DND-41 (cell line): Measurements from ENCODE around the gene FKBP14.
"Not testable (repeated sequence)": the region's sequence is repeated elsewhere in the genome, so short reads cannot be mapped to it uniquely, and the experiment has no call there.

Experiments
- ATAC-seq: fragments of 200-7000 bp; cut with Tn5 transposase; 3 replicates; pipeline ENCODE4 v1.9.1; 2021; ENCODE audit warnings: low read depth; ENCODE audit not compliant: insufficient read depth
- DNase-seq: peaks from one replicate; pipeline ENCODE4 v3.0.0-alpha.2; 2020
- H2AFZ ChIP-seq: 2 replicates; pipeline ENCODE4 v1.6.0; 2012; ENCODE audit warnings: low read depth, low read length
- H3K27ac ChIP-seq: 2 replicates; pipeline ENCODE4 v1.5.1; 2012; ENCODE audit warnings: low read length, inconsistent platforms
- H3K27me3 ChIP-seq: fragments of 200-600 bp; sonication (generic); 2 replicates; pipeline ENCODE4 v1.6.0; 2012; ENCODE audit warnings: low read length, mild to moderate bottlenecking, inconsistent platforms; ENCODE audit not compliant: insufficient read depth, poor library complexity
- H3K36me3 ChIP-seq: 2 replicates; pipeline ENCODE4 v1.5.1; 2012; ENCODE audit warnings: low read length, inconsistent platforms; ENCODE audit not compliant: insufficient read depth
- H3K4me1 ChIP-seq: 2 replicates; pipeline ENCODE4 v1.5.1; 2012; ENCODE audit warnings: mild to moderate bottlenecking, low read length; ENCODE audit not compliant: insufficient read depth
- H3K4me2 ChIP-seq: 2 replicates; pipeline ENCODE4 v1.6.0; 2012; ENCODE audit warnings: mild to moderate bottlenecking, moderate library complexity, low read length, inconsistent platforms; ENCODE audit not compliant: insufficient read depth
- H3K4me3 ChIP-seq, 2 experiments: fragments of 200-600 bp in 1 of 2; shearing (Covaris generic) in 1 of 2; 2 replicates each; pipeline ENCODE4 v1.5.1; 2012 to 2016; ENCODE audit warnings: inconsistent platforms in 2 of 2, low read length in 2 of 2, mild to moderate bottlenecking in 2 of 2, low read depth in 1 of 2, moderate library complexity in 1 of 2
- H3K79me2 ChIP-seq: 2 replicates; pipeline ENCODE4 v1.6.0; 2012; ENCODE audit warnings: low read length, inconsistent platforms; ENCODE audit not compliant: insufficient read depth
- H3K9ac ChIP-seq: 2 replicates; pipeline ENCODE4 v1.6.0; 2012; ENCODE audit warnings: low read depth, mild to moderate bottlenecking, inconsistent platforms, low read length, moderate library complexity
- H3K9me3 ChIP-seq: 2 replicates; pipeline ENCODE4 v1.5.1; 2012; ENCODE audit warnings: low read length, moderate library complexity, mild to moderate bottlenecking, inconsistent platforms; ENCODE audit not compliant: insufficient read depth, severe bottlenecking
- H4K20me1 ChIP-seq: 2 replicates; pipeline ENCODE4 v1.6.0; 2012; ENCODE audit warnings: low read length; ENCODE audit not compliant: insufficient read depth
- CTCF ChIP-seq: IDR thresholded peaks from 2 replicates; pipeline ENCODE4 v1.5.1; 2012; ENCODE audit warnings: borderline replicate concordance, low read length, moderate library complexity, mild to moderate bottlenecking; ENCODE audit not compliant: poor library complexity, severe bottlenecking; ENCODE audit errors: extremely low read depth
- EZH2 ChIP-seq: IDR thresholded peaks from 3 replicates; pipeline ENCODE4 v1.6.1; 2012; ENCODE audit warnings: borderline replicate concordance, low read depth, mild to moderate bottlenecking, moderate library complexity, low read length, inconsistent platforms; ENCODE audit not compliant: severe bottlenecking

The FKBP14 gene

GRCh38 chr7:29962035-29962434 lies 64.5 kb downstream of the FKBP14 start:
- H3K4me2 ChIP-seq: no peak overlapping the region
- no peaks in the 10 kb centered on the region for H3K4me1 ChIP-seq
- no peaks in the 10 kb centered on the region for H3K36me3 ChIP-seq
- peaks cover 2% of the 10 kb centered on the region for H3K9me3 ChIP-seq
- no peaks in the 10 kb centered on the region for H3K79me2 ChIP-seq
- no peak for TF ChIP-seq EZH2
- no peak for TF ChIP-seq CTCF
- DNase-seq: no peak
- H3K27me3 ChIP-seq: peaks cover 6% of the 10 kb centered on the region
- no peak overlapping the region for H3K9ac ChIP-seq
- H4K20me1 ChIP-seq: no peaks in the 10 kb centered on the region
- no peak overlapping the region for H2AFZ ChIP-seq
- no peak for ATAC-seq
- no peak overlapping the region for H3K27ac ChIP-seq
- no peak overlapping the region for H3K4me3 ChIP-seq

- not testable (repeated sequence) for H3K79me2 ChIP-seq, H3K4me1 ChIP-seq, H2AFZ ChIP-seq, H3K4me2 ChIP-seq, H3K27me3 ChIP-seq, H3K4me3 ChIP-seq, ATAC-seq, H3K9me3 ChIP-seq, H4K20me1 ChIP-seq, H3K36me3 ChIP-seq, H3K9ac ChIP-seq, DNase-seq, H3K27ac ChIP-seq
Observed at GRCh38 chr7:29961611-29962010, 64.9 kb downstream of the FKBP14 start.
